Suprapubic skin (tissue), 4 donors: Measurements from ENCODE around the gene SERPING1.
A peak's percentile ranks its signal among the peaks of the same experiment; 100 is the strongest.

Experiments
- EP300 ChIP-seq: sonication (generic); formaldehyde crosslinking; IDR thresholded peaks from one replicate; pipeline ENCODE4 v1.6.1; 2017; ENCODE audit warnings: antibody characterized with exemption
- POLR2A ChIP-seq, 2 donors: fragments of 450-650 bp; IDR thresholded peaks; one replicate each; pipeline ENCODE4 v1.6.1; 2017; ENCODE audit warnings: antibody characterized with exemption in 2 of 2, mild to moderate bottlenecking in 2 of 2, moderate library complexity in 2 of 2
- POLR2AphosphoS5 ChIP-seq, 3 donors: sonication (generic); formaldehyde crosslinking; IDR thresholded peaks; one replicate each; pipeline ENCODE4 v1.6.1; 2017; ENCODE audit warnings: antibody characterized with exemption in 3 of 3
- TF ChIP-seq, protein P1 (sequence below), 2 donors: fragments of 200-600 bp in 1 of 2; fragments of 450-650 bp in 1 of 2; sonication (generic) in 1 of 2; IDR thresholded peaks; one replicate each; pipeline ENCODE4 v1.5.1; 2016 to 2019; ENCODE audit warnings: antibody characterized with exemption in 2 of 2, mild to moderate bottlenecking in 1 of 2, moderate library complexity in 1 of 2

- TF ChIP-seq, protein P1, sequence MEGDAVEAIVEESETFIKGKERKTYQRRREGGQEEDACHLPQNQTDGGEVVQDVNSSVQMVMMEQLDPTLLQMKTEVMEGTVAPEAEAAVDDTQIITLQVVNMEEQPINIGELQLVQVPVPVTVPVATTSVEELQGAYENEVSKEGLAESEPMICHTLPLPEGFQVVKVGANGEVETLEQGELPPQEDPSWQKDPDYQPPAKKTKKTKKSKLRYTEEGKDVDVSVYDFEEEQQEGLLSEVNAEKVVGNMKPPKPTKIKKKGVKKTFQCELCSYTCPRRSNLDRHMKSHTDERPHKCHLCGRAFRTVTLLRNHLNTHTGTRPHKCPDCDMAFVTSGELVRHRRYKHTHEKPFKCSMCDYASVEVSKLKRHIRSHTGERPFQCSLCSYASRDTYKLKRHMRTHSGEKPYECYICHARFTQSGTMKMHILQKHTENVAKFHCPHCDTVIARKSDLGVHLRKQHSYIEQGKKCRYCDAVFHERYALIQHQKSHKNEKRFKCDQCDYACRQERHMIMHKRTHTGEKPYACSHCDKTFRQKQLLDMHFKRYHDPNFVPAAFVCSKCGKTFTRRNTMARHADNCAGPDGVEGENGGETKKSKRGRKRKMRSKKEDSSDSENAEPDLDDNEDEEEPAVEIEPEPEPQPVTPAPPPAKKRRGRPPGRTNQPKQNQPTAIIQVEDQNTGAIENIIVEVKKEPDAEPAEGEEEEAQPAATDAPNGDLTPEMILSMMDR (IDR thresholded peaks at IDR 0.05): no peak
- TF ChIP-seq POLR2AphosphoS5 (IDR thresholded peaks at IDR 0.05): peak; percentile 16 to 77 (median 39)
- TF ChIP-seq EP300: no peak
- peak; percentile 47 to 77 for TF ChIP-seq POLR2A (IDR thresholded peaks at IDR 0.05)
Observed at GRCh38 chr11:57657194-57658022, 59.9 kb downstream of the SERPING1 start, which contains the start of gene CLP1.
